ENCODE results near the gene HMX1.

Gene HMX1

DNA sequence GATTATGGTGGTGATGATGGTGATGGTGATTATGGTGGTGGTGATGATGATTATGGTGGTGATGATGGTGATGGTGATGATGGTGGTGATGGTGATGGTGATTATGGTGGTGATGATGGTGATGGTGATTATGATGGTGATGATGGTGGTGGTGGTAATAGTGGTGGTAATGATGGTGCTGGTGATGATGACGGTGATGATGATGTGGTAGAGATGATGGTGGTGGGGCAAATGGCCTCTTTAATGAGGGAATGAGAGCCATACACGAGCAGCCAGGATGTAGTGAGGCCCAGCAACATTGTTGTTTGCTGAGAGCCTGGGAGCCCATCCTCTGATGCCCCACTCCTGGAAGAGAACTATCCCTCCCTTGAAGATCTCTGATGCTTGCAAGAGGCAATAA, 29.0 kb downstream of the HMX1 start:
- no peaks in the 10 kb centered on the region; the same call in 1 of the 2 replicates for H3K27me3 ChIP-seq (ENCODE audit: control insufficient read depth, insufficient read depth, low read length)
- no peak overlapping the region for H3K27ac ChIP-seq (ENCODE audit: low read depth, low read length)
- no peak overlapping the region for H3K9ac ChIP-seq (ENCODE audit: low read depth, low read length)
- no peak overlapping the region for H3K4me3 ChIP-seq (ENCODE audit: low read depth, low read length)
- H3K4me1 ChIP-seq (ENCODE audit: control insufficient read depth, insufficient read depth, low read length) = peaks cover 5% of the 10 kb centered on the region; the same call in 1 of the 2 replicates
- no peaks in the 10 kb centered on the region for H3K36me3 ChIP-seq (ENCODE audit: control insufficient read depth, insufficient read depth, low read length)
- no peaks in the 10 kb centered on the region for H3K9me3 ChIP-seq (ENCODE audit: control insufficient read depth, insufficient read depth, low read length)

DNA sequence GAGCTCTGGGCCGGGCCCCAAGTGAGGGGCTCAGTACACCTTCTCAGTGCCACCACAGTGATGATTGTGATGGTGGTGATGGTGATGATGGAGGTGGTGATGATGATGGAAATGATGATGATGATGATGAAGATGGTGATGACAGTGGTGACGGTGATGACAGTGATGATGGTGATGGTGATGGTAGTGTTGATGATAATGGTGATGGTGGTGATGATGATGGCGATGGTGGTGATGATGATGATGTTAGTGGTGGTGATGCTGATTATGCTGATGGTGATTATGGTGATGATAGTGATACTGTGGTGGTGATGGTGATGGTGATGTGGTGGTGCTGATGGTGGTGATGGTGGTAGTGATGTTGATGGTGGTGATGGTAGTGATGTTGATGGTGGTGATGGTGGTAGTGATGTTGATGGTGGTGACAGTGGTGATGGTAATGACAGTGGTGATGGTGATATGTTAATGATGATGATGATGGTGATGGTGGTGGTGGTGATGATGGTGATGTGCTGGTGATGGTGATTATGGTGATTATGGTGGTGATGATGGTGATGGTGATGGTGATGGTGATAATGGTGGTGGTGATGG, 29.9 kb downstream of the HMX1 start:
- Histone ChIP-seq H3K27me3 (ENCODE audit: control insufficient read depth, insufficient read depth, low read length) (no peaks in the 10 kb centered on the region; the same call in 1 of the 2 replicates), H3K9me3 (ENCODE audit: control insufficient read depth, insufficient read depth, low read length) (no peaks in the 10 kb centered on the region), H3K27ac (ENCODE audit: low read depth, low read length) (no peak overlapping the region), H3K4me1 (ENCODE audit: control insufficient read depth, insufficient read depth, low read length) (peaks cover 10% of the 10 kb centered on the region; the same call in 1 of the 2 replicates), H3K36me3 (ENCODE audit: control insufficient read depth, insufficient read depth, low read length) (no peaks in the 10 kb centered on the region), H3K9ac (ENCODE audit: low read depth, low read length) (no peak overlapping the region), H3K4me3 (ENCODE audit: low read depth, low read length) (no peak overlapping the region)

DNA sequence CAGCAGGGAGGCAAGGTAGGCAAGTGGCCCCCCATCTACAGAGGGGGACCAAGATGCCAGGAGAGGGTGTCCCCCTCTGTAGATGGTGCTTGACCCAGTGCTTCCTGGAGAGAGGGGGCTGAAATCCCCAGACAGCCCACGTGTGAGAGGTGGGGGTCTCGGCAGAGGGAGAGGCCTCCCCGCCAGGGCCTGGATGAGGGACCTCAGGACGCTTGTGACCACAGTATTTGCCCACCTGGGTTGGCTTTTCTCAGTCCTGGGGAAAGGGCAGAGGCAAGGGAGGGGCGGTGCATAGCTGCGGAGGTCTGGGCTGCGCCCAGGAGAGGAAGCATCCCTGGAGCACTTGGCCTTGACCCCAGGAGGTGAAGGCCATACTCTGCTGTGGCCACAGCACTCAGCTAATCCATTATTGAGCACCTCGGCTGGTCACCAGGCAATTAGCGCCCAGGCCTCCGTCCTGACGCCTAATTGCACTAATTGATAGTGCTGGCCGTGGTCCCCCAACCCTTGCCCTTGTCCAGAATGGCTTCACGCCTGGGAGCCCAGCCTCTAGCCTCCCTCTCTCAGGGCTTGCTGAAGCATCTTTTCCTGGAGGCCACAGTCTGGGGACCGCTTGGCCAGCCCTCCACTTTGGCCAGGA, 30.7 kb downstream of the HMX1 start:
- no peaks in the 10 kb centered on the region for H3K9me3 ChIP-seq (ENCODE audit: control insufficient read depth, insufficient read depth, low read length)
- H3K9ac ChIP-seq (ENCODE audit: low read depth, low read length) = no peak overlapping the region
- no peak overlapping the region for H3K4me3 ChIP-seq (ENCODE audit: low read depth, low read length)
- no peak overlapping the region for H3K27ac ChIP-seq (ENCODE audit: low read depth, low read length)
- H3K4me1 ChIP-seq (ENCODE audit: control insufficient read depth, insufficient read depth, low read length) = peaks cover 10% of the 10 kb centered on the region; the same call in 1 of the 2 replicates
- no peaks in the 10 kb centered on the region; the same call in 1 of the 2 replicates for H3K27me3 ChIP-seq (ENCODE audit: control insufficient read depth, insufficient read depth, low read length)
- H3K36me3 ChIP-seq (ENCODE audit: control insufficient read depth, insufficient read depth, low read length) = no peaks in the 10 kb centered on the region

DNA sequence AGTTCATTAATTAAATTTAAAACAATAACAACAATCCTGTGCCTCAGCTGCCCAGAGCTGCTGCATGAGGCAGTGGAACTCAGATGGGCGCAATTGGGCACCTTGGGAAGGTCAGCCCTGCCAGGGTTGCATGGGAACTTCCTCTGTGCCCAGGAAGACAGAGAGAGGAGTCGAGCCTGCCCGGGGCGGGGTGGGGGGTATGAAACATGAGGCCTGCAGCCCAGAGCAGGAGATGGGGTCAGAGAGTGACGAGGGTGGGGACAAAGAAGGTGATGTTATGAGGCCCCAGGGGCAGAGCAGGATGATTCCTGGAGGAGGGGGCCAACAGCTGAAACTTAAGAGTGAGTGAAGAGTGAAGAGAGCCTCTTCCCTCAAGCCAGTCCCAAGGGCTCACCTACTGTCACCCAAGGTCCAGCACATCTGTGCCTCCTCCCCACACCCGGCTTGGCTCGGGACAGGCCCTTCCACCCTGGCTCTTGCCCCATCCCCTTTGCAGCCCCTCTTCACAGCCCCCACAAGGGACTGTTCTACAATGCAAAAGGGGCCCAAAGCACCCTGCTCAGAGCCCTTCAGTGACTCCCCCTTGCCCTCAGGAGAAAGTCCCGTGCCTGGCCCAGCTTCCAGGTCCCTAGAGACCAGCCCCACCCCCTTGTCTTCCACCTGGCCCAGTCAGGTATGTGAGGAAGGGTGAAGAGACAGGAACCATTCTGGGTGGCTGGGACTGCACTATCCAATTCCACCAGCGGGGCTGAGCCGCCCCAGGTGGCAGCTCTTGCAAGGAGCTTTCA, 31.4 kb downstream of the HMX1 start:
- Histone ChIP-seq H3K27ac (ENCODE audit: low read depth, low read length) (no peak overlapping the region), H3K9me3 (ENCODE audit: control insufficient read depth, insufficient read depth, low read length) (no peaks in the 10 kb centered on the region), H3K9ac (ENCODE audit: low read depth, low read length) (no peak overlapping the region), H3K36me3 (ENCODE audit: control insufficient read depth, insufficient read depth, low read length) (no peaks in the 10 kb centered on the region), H3K4me3 (ENCODE audit: low read depth, low read length) (no peak overlapping the region), H3K4me1 (ENCODE audit: control insufficient read depth, insufficient read depth, low read length) (peaks cover 10% of the 10 kb centered on the region; the same call in 1 of the 2 replicates), H3K27me3 (ENCODE audit: control insufficient read depth, insufficient read depth, low read length) (no peaks in the 10 kb centered on the region; the same call in 1 of the 2 replicates)

DNA sequence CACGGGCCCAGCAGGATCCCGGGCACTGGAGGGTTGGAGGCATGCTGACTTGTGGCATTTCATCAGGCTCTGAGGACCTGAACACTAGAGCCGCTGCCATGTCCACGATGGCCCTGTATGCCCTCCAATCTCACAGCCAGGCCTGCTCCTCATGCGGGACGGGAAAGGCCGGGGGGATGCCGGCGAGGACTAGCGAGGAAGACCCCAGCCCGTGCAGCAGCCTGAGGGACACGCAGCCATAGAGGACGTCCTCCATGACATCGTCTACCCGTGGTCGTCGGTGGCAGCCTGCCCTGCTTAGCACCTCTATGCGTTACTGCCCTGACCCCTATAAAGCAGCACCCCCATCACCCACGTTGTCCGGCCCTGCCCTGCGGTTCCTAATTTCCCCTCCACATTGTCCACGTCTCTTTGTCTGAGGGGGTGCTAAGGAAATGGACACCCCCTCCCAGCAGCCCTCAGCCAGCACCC, 32.6 kb downstream of the HMX1 start:
- Histone ChIP-seq H3K9me3 (ENCODE audit: control insufficient read depth, insufficient read depth, low read length) (no peaks in the 10 kb centered on the region), H3K4me3 (ENCODE audit: low read depth, low read length) (no peak overlapping the region)

DNA sequence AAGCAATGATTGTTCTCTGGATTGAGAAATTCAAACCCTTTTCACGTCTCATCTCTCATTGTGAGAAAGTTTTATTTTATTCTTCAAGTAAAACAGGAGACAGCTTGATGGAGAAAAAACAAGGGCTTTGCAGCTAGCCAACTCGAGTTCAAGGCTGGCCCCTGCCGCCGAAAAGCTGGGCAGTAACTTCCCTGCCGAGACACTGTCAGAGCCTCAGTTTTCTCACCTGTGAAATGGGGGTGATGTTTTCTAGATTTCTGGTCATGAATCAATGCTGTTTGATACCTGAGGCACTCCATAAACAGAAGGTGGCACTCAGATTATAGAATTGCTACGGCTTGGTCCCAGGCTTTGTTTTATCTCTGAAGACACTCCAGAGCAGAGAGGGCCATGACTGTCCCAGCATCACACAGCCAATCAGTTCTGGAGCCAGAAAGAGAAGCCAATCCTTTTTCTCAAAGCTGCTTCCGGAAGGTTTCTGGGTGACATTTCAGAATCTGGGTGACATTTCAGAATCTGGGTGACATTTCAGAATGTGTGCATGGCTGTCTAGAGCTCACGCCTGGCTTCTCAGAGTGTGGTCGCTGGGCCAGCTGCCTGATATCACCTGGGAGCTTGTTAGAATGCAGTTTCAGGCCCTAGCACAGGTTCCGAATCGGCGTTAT, 33.2 kb downstream of the HMX1 start:
- H3K27ac ChIP-seq (ENCODE audit: low read depth, low read length) = peak overlapping the region; percentile 67
- no peak overlapping the region for H3K9ac ChIP-seq (ENCODE audit: low read depth, low read length)
- no peaks in the 10 kb centered on the region for H3K36me3 ChIP-seq (ENCODE audit: control insufficient read depth, insufficient read depth, low read length)
- no peaks in the 10 kb centered on the region for H3K9me3 ChIP-seq (ENCODE audit: control insufficient read depth, insufficient read depth, low read length)
- no peaks in the 10 kb centered on the region for H3K27me3 ChIP-seq (ENCODE audit: control insufficient read depth, insufficient read depth, low read length)
- no peak overlapping the region for H3K4me3 ChIP-seq (ENCODE audit: low read depth, low read length)
- peaks cover 10% of the 10 kb centered on the region; the same call in 1 of the 2 replicates for H3K4me1 ChIP-seq (ENCODE audit: control insufficient read depth, insufficient read depth, low read length)

More for the DNA sequence above, 32.6 kb downstream of the HMX1 start:
- Histone ChIP-seq H3K4me1 (ENCODE audit: control insufficient read depth, insufficient read depth, low read length) (peaks cover 10% of the 10 kb centered on the region; the same call in 1 of the 2 replicates), H3K27me3 (ENCODE audit: control insufficient read depth, insufficient read depth, low read length) (no peaks in the 10 kb centered on the region), H3K36me3 (ENCODE audit: control insufficient read depth, insufficient read depth, low read length) (no peaks in the 10 kb centered on the region), H3K27ac (ENCODE audit: low read depth, low read length) (no peak overlapping the region), H3K9ac (ENCODE audit: low read depth, low read length) (no peak overlapping the region)

DNA sequence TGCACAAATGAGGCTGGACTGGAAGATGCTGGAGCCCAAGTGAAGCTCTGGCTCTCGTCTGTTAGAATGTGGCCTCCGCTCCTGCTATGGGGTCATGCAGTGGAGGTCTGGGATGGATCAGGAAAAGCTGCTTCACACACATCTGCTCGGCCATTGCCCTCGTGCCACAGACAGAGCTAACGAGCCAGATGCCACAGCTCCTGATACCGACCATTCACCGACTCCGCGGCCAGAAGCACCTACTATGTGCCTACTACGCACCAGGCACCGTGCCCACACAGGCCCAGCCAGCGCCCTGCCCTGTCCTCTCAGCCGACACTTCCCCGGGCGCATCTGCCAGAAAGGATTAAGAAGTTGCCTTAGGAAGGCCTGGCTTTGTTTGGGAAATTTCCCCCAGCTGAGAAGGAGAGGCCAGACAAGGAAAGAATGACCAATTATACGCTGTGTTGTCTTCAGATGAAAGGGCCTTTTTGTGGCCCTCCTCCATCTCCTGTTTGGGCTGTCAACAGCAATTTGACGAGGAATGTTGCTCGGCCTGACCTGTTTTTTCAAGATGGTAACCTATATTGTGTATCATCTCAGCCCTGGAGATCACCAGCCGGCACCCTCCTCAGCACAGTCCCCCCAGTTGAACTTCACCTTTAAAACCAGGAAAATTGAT, 34.3 kb downstream of the HMX1 start:
- Histone ChIP-seq H3K4me1 (ENCODE audit: control insufficient read depth, insufficient read depth, low read length) (peaks cover 10% of the 10 kb centered on the region; the same call in 1 of the 2 replicates), H3K27me3 (ENCODE audit: control insufficient read depth, insufficient read depth, low read length) (no peaks in the 10 kb centered on the region), H3K9me3 (ENCODE audit: control insufficient read depth, insufficient read depth, low read length) (no peaks in the 10 kb centered on the region), H3K27ac (ENCODE audit: low read depth, low read length) (peak overlapping the region; percentile 67), H3K36me3 (ENCODE audit: control insufficient read depth, insufficient read depth, low read length) (no peaks in the 10 kb centered on the region), H3K9ac (ENCODE audit: low read depth, low read length) (no peak overlapping the region), H3K4me3 (ENCODE audit: low read depth, low read length) (no peak overlapping the region)

DNA sequence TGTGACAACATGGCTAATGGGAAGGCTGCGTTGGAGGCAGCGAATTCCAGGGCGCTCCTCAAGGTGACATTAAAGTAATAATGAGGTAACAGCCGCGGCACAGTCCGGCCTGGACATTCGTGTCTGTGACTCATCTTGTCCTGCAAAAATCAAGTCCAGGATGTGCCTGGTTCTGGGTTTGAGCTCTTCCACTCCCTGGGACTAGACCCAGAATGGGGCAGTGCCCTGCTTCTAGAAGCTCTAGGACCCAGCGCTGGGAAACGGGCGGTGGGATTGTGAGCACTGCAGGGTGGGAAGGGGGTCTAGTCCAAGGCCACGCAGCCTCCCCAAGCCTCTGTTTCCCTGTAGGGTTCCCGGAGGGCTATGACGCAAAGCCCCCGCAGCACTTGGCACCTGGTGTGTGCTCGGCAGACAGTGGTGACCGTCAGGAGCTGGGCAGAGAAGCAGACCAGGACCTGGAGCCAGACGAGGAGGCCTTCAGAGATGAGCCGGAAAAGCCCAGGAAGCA, 34.9 kb downstream of the HMX1 start:
- peaks cover 10% of the 10 kb centered on the region; the same call in 1 of the 2 replicates for H3K4me1 ChIP-seq (ENCODE audit: control insufficient read depth, insufficient read depth, low read length)

DNA sequence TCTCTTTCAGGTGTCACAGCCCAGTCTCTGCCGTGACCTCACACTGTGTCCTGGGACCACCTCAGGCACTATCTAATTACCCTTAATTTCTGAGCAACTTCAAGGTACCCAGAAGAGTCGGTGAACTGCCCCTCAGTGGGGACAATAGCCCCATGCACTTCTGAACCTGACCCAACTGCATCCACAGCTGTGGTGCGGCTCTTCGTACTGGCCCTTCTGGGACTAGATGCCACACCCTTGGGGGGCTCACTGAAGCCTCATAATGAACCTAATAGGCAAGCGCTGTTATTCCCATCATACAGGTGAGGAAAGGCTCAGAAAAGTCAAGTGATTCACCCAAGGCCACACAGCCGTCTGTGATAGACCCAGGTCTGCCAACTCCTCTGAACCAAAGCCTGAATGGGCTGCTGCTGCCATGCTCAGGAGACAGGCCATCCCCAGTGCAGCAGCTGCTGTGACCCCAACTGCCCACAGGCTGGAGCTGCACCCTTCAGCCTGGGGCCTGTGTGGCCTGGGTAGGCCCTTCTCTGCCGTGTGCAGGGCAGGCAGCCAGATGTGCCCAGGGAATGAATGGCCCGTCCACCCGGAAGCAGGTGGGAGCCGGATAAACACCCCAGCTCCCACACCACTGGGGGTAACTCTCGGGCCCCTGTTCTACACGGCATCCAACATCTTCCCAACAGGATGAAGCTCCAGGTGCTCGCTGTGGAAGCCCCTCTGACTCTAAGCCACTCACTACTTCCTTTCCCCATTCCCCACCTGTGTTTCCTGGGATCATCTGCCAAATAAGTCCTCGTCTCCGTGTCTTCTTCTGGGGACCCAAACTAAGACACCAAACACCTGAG, 35.9 kb downstream of the HMX1 start:
- Histone ChIP-seq H3K4me1 (ENCODE audit: control insufficient read depth, insufficient read depth, low read length) (peaks cover 10% of the 10 kb centered on the region; the same call in 1 of the 2 replicates), H3K4me3 (ENCODE audit: low read depth, low read length) (no peak overlapping the region), H3K9ac (ENCODE audit: low read depth, low read length) (no peak overlapping the region), H3K36me3 (ENCODE audit: control insufficient read depth, insufficient read depth, low read length) (no peaks in the 10 kb centered on the region), H3K27me3 (ENCODE audit: control insufficient read depth, insufficient read depth, low read length) (no peaks in the 10 kb centered on the region), H3K9me3 (ENCODE audit: control insufficient read depth, insufficient read depth, low read length) (no peaks in the 10 kb centered on the region), H3K27ac (ENCODE audit: low read depth, low read length) (no peak overlapping the region)

More for the DNA sequence above, 34.9 kb downstream of the HMX1 start:
- Histone ChIP-seq H3K9ac (ENCODE audit: low read depth, low read length) (no peak overlapping the region), H3K4me3 (ENCODE audit: low read depth, low read length) (no peak overlapping the region), H3K27ac (ENCODE audit: low read depth, low read length) (peak overlapping the region; percentile 67), H3K9me3 (ENCODE audit: control insufficient read depth, insufficient read depth, low read length) (no peaks in the 10 kb centered on the region), H3K36me3 (ENCODE audit: control insufficient read depth, insufficient read depth, low read length) (no peaks in the 10 kb centered on the region), H3K27me3 (ENCODE audit: control insufficient read depth, insufficient read depth, low read length) (no peaks in the 10 kb centered on the region)

All from HUES48 (cell line).